DMS153 (cell line): ENCODE measurements around the gene MYH9.
"Not testable (repeated sequence)": the region's sequence is repeated elsewhere in the genome, so short reads cannot be mapped to it uniquely, and the experiment has no call there.

Experiments
- DNase-seq: peaks from one replicate; lab custom pipeline; 2025; lab: John Stamatoyannopoulos, UW

Gene MYH9

GRCh38 chr22:36267058-36267457 lies 120.7 kb downstream of the MYH9 start:
- DNase-seq: no peak

GRCh38 chr22:36263886-36264664 lies 123.7 kb downstream of the MYH9 start:
- DNase-seq: not testable (repeated sequence)

- not testable (repeated sequence) for DNase-seq
Measured at GRCh38 chr22:36263216-36263673, 124.5 kb downstream of the MYH9 start.

- DNase-seq: not testable (repeated sequence)
Measured at GRCh38 chr22:36262307-36262706, 125.5 kb downstream of the MYH9 start.

GRCh38 chr22:36261675-36262074 lies 126.1 kb downstream of the MYH9 start:
- not testable (repeated sequence) for DNase-seq

- DNase-seq: no peak
Measured at GRCh38 chr22:36259615-36260300, 128.0 kb downstream of the MYH9 start.

GRCh38 chr22:36258701-36259614 lies 128.8 kb downstream of the MYH9 start:
- no peak for DNase-seq

- no peak for DNase-seq
Measured at GRCh38 chr22:36257948-36258670, 129.7 kb downstream of the MYH9 start.

GRCh38 chr22:36257308-36257707 lies 130.5 kb downstream of the MYH9 start:
- DNase-seq: no peak

GRCh38 chr22:36256478-36256877 lies 131.3 kb downstream of the MYH9 start:
- DNase-seq: no peak

- not testable (repeated sequence) for DNase-seq
Measured at GRCh38 chr22:36255572-36255971, 132.2 kb downstream of the MYH9 start.

GRCh38 chr22:36253523-36254490 lies 134.0 kb downstream of the MYH9 start:
- DNase-seq: no peak

- DNase-seq: no peak
Measured at GRCh38 chr22:36252754-36253522, 134.8 kb downstream of the MYH9 start, which contains the start of gene APOL1. TSS of gene APOL1 (plus strand) at chr22:36253133. CDS start at chr22:36254956, 1,823 bp downstream.

- not testable (repeated sequence) for DNase-seq
Measured at GRCh38 chr22:36251979-36252608, 135.7 kb downstream of the MYH9 start.

- DNase-seq: not testable (repeated sequence)
Measured at GRCh38 chr22:36250292-36250960, 137.3 kb downstream of the MYH9 start.

- DNase-seq: no peak
Measured at GRCh38 chr22:36249160-36249559, 138.6 kb downstream of the MYH9 start.

GRCh38 chr22:36247955-36248354 lies 139.8 kb downstream of the MYH9 start:
- no peak for DNase-seq

- no peak for DNase-seq
Measured at GRCh38 chr22:36246718-36247117, 141.0 kb downstream of the MYH9 start.
